ENCODE measurements around the gene CNOT3. TPM values are rescaled to one million over a fixed set of nuclear protein-coding genes. Genes with fewer than 3 reads are reported as not detected.

The CNOT3 gene
- total and polyA plus RNA-seq, 3 experiments from 2014 or later, result 14.8 to 81.7 (median 75.1) TPM

GRCh38 chr19:54160182-54160811, 22.7 kb downstream of the CNOT3 start:
- Mint-ChIP-seq H3K27me3 (peaks cover 4 to 7% of the 10 kb centered on the region in 2 donors), H3K9me3 (no peaks in the 10 kb centered on the region), H3K27ac (peak overlapping the region; percentile 85 to 100 (median 99)), H3K4me1 (peaks cover 52 to 74% (median 71%) of the 10 kb centered on the region in 3 donors), H3K4me3 (peak overlapping the region; percentile 89 to 100 (median 99)), H3K36me3 (peaks cover 0 to 44% (median 5%) of the 10 kb centered on the region in 3 donors)
- peak overlapping the region; percentile 93 for H3K4me3 ChIP-seq (ENCODE audit: low read length)
- ChIA-PET POLR2A (interaction anchor here (0.6 to 3.6 kb wide), 6 partner anchors 23 to 50 kb away, joined by 4 to 54 read pairs (median 12); partner anchors contain the start of genes CNOT3, MBOAT7, PRPF31 and RPS9), CTCF (interaction anchor here (0.8 to 2.9 kb wide), 5 partner anchors 8 to 72 kb away, joined by 3 to 17 read pairs (median 3); partner anchors contain the start of genes CNOT3 and MBOAT7)
- H3K36me3 ChIP-seq (ENCODE audit: insufficient read depth, low read length), result peaks cover 15% of the 10 kb centered on the region
- DNase-seq, result no peak
- H3K27me3 ChIP-seq (ENCODE audit: insufficient read depth, low read length, poor library complexity, severe bottlenecking), result no peaks in the 10 kb centered on the region
- H3K27ac ChIP-seq (ENCODE audit: low read depth, low read length), result peak overlapping the region; percentile 84
- peaks cover 68% of the 10 kb centered on the region for H3K4me1 ChIP-seq (ENCODE audit: insufficient read depth, low read length)
- H3K9me3 ChIP-seq (ENCODE audit: low read length), result no peaks in the 10 kb centered on the region

GRCh38 chr19:54160854-54161253, 23.3 kb downstream of the CNOT3 start:
- no peaks in the 10 kb centered on the region for H3K9me3 Mint-ChIP-seq
- H3K27ac Mint-ChIP-seq, result peak overlapping the region; percentile 92 to 100 (median 99)
- Histone ChIP-seq H3K4me3 (ENCODE audit: low read length) (peak overlapping the region; percentile 93), H3K4me1 (ENCODE audit: insufficient read depth, low read length) (peaks cover 63% of the 10 kb centered on the region), H3K9me3 (ENCODE audit: low read length) (no peaks in the 10 kb centered on the region), H3K36me3 (ENCODE audit: insufficient read depth, low read length) (peaks cover 14% of the 10 kb centered on the region), H3K27ac (ENCODE audit: low read depth, low read length) (peak overlapping the region; percentile 84), H3K27me3 (ENCODE audit: insufficient read depth, low read length, poor library complexity, severe bottlenecking) (no peaks in the 10 kb centered on the region)
- DNase-seq, result no peak
- ChIA-PET POLR2A (interaction anchor here (0.6 to 3.6 kb wide), 3 partner anchors 24 to 40 kb away, joined by 6 to 54 read pairs (median 49); partner anchors contain the start of genes CNOT3, MBOAT7, RPS9 and TSEN34), CTCF (interaction anchor here (0.8 to 2.1 kb wide), 2 partner anchors 24 to 72 kb away, joined by 3 to 7 read pairs; partner anchors contain the start of gene CNOT3)
- peaks cover 52 to 71% (median 70%) of the 10 kb centered on the region in 3 donors for H3K4me1 Mint-ChIP-seq
- peaks cover 0 to 41% (median 5%) of the 10 kb centered on the region in 3 donors for H3K36me3 Mint-ChIP-seq
- H3K27me3 Mint-ChIP-seq, result peaks cover 4 to 9% of the 10 kb centered on the region in 2 donors
- H3K4me3 Mint-ChIP-seq, result peak overlapping the region in 6 of 7 donors; percentile 95 to 100 (median 99)

GRCh38 chr19:54162241-54162805, 24.8 kb downstream of the CNOT3 start:
- Histone ChIP-seq H3K27me3 (ENCODE audit: insufficient read depth, low read length, poor library complexity, severe bottlenecking) (no peaks in the 10 kb centered on the region), H3K27ac (ENCODE audit: low read depth, low read length) (peak overlapping the region; percentile 38), H3K4me1 (ENCODE audit: insufficient read depth, low read length) (peaks cover 53% of the 10 kb centered on the region), H3K9me3 (ENCODE audit: low read length) (no peaks in the 10 kb centered on the region), H3K4me3 (ENCODE audit: low read length) (peak overlapping the region; percentile 62), H3K36me3 (ENCODE audit: insufficient read depth, low read length) (no peaks in the 10 kb centered on the region)
- POLR2A ChIA-PET, result interaction anchor here (0.9 kb wide), 1 partner anchor 48 kb away, joined by 3 read pairs; no protein-coding TSS in a partner anchor
- H3K27me3 Mint-ChIP-seq, result peaks cover 4 to 9% of the 10 kb centered on the region in 2 donors
- H3K4me1 Mint-ChIP-seq, result peaks cover 41 to 61% (median 59%) of the 10 kb centered on the region in 3 donors
- H3K4me3 Mint-ChIP-seq, result peak overlapping the region; percentile 77 to 93 (median 83)
- CTCF ChIA-PET, result interaction anchor here (3.6 kb wide), 1 partner anchor 27 kb away, joined by 13 read pairs; the partner anchor contains the start of gene MBOAT7
- peaks cover 0 to 27% (median 0%) of the 10 kb centered on the region in 3 donors for H3K36me3 Mint-ChIP-seq
- no peaks in the 10 kb centered on the region for H3K9me3 Mint-ChIP-seq
- peak; percentile 68 to 82 (median 70) for DNase-seq
- peak overlapping the region in 7 of 8 donors; percentile 8 to 90 (median 79) for H3K27ac Mint-ChIP-seq

DNA sequence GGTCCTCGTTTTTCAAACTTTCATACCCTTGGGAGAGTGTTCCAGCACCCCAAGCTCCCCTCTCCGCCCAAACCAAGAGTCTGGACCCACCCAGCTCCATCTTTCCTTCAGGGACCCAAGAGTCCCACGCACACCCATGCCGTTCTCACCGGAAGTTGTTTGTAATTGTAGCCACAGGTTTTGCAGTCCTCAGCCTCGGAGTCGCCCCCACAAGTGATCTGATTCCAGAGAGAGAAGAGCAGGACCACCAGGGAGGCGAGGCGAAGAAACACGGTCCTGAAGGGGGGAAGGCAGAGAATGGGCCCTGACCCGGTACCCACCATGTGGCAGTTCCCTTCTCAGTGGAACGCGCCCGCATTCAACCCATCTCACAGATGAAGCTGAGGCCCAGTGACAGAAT, 25.3 kb downstream of the CNOT3 start:
- H3K27me3 Mint-ChIP-seq, result peaks cover 4 to 9% of the 10 kb centered on the region in 2 donors
- Histone ChIP-seq H3K4me3 (ENCODE audit: low read length) (peak overlapping the region; percentile 62), H3K27ac (ENCODE audit: low read depth, low read length) (peak overlapping the region; percentile 38), H3K4me1 (ENCODE audit: insufficient read depth, low read length) (peaks cover 49% of the 10 kb centered on the region), H3K27me3 (ENCODE audit: insufficient read depth, low read length, poor library complexity, severe bottlenecking) (no peaks in the 10 kb centered on the region), H3K36me3 (ENCODE audit: insufficient read depth, low read length) (no peaks in the 10 kb centered on the region), H3K9me3 (ENCODE audit: low read length) (no peaks in the 10 kb centered on the region)
- peak overlapping the region; percentile 43 to 93 (median 83) for H3K4me3 Mint-ChIP-seq
- CTCF ChIA-PET, result interaction anchor here (3.6 kb wide), 1 partner anchor 26 kb away, joined by 13 read pairs; the partner anchor contains the start of gene MBOAT7
- POLR2A ChIA-PET, result interaction anchor here (0.9 kb wide), 1 partner anchor 48 kb away, joined by 3 read pairs; no protein-coding TSS in a partner anchor
- peaks cover 0 to 22% (median 0%) of the 10 kb centered on the region in 3 donors for H3K36me3 Mint-ChIP-seq
- H3K9me3 Mint-ChIP-seq, result no peaks in the 10 kb centered on the region
- peak overlapping the region in 3 of 8 donors; percentile 74 to 83 (median 79) for H3K27ac Mint-ChIP-seq
- H3K4me1 Mint-ChIP-seq, result peaks cover 41 to 61% (median 59%) of the 10 kb centered on the region in 3 donors
- no peak for DNase-seq

GRCh38 chr19:54164369-54165068, 27.0 kb downstream of the CNOT3 start:
- CTCF ChIA-PET, result interaction anchor here (3.6 kb wide), 1 partner anchor 24 kb away, joined by 13 read pairs; the partner anchor contains the start of gene MBOAT7
- Mint-ChIP-seq H3K27ac (peak overlapping the region in 5 of 8 donors; percentile 17 to 83 (median 70)), H3K9me3 (no peaks in the 10 kb centered on the region), H3K36me3 (peaks cover 0 to 7% (median 0%) of the 10 kb centered on the region in 3 donors), H3K4me1 (peaks cover 34 to 50% (median 45%) of the 10 kb centered on the region in 3 donors), H3K27me3 (peaks cover 4 to 8% of the 10 kb centered on the region in 2 donors), H3K4me3 (peak overlapping the region; percentile 47 to 87 (median 80))
- H3K36me3 ChIP-seq (ENCODE audit: insufficient read depth, low read length), result no peaks in the 10 kb centered on the region
- H3K4me1 ChIP-seq (ENCODE audit: insufficient read depth, low read length), result peaks cover 36% of the 10 kb centered on the region
- no peak overlapping the region for H3K27ac ChIP-seq (ENCODE audit: low read depth, low read length)
- no peaks in the 10 kb centered on the region for H3K27me3 ChIP-seq (ENCODE audit: insufficient read depth, low read length, poor library complexity, severe bottlenecking)
- POLR2A ChIA-PET, result interaction anchor here (0.6 to 1.2 kb wide), 2 partner anchors 25 to 70 kb away, joined by 3 to 4 read pairs; partner anchors contain the start of gene MBOAT7
- H3K9me3 ChIP-seq (ENCODE audit: low read length), result no peaks in the 10 kb centered on the region
- no peak overlapping the region for H3K4me3 ChIP-seq (ENCODE audit: low read length)
- DNase-seq, result peak; percentile 38 to 65 (median 61)

- peaks cover 33% of the 10 kb centered on the region for H3K4me1 ChIP-seq (ENCODE audit: insufficient read depth, low read length)
- no peak overlapping the region for H3K4me3 Mint-ChIP-seq
Measured at GRCh38 chr19:54165222-54165621, 27.7 kb downstream of the CNOT3 start.

More at GRCh38 chr19:54165222-54165621, 27.7 kb downstream of the CNOT3 start:
- Mint-ChIP-seq H3K27me3 (peaks cover 4 to 8% of the 10 kb centered on the region in 2 donors), H3K4me1 (peaks cover 27 to 43% (median 38%) of the 10 kb centered on the region in 3 donors), H3K9me3 (no peaks in the 10 kb centered on the region), H3K36me3 (no peaks in the 10 kb centered on the region), H3K27ac (peak overlapping the region in 1 of 8 donors; percentile 83)
- no peak for DNase-seq
- Histone ChIP-seq H3K4me3 (ENCODE audit: low read length) (no peak overlapping the region), H3K36me3 (ENCODE audit: insufficient read depth, low read length) (no peaks in the 10 kb centered on the region), H3K27ac (ENCODE audit: low read depth, low read length) (no peak overlapping the region), H3K9me3 (ENCODE audit: low read length) (no peaks in the 10 kb centered on the region), H3K27me3 (ENCODE audit: insufficient read depth, low read length, poor library complexity, severe bottlenecking) (no peaks in the 10 kb centered on the region)
- POLR2A ChIA-PET, result no interaction called here
- CTCF ChIA-PET, result interaction anchor here (0.7 to 3.6 kb wide), 2 partner anchors 24 to 67 kb away, joined by 3 to 13 read pairs; partner anchors contain the start of gene MBOAT7
